Coronary artery (tissue), 2 donors: Measurements from ENCODE around the gene RTL9.
"Not testable (repeated sequence)": the region's sequence is repeated elsewhere in the genome, so short reads cannot be mapped to it uniquely, and the experiment has no call there.

Experiments used
- DNase-seq: peaks from one replicate; pipeline ENCODE4 v3.0.0-alpha.2; 2017; ENCODE audit warnings: low spot score
- H3K27ac ChIP-seq, 2 donors: fragments of 200-600 bp; sonication (generic); one replicate each; pipeline ENCODE4 v1.5.1; 2016 to 2019
- H3K4me3 ChIP-seq: fragments of 200-600 bp; sonication (generic); 2 replicates; pipeline ENCODE4 v1.5.1; 2016; ENCODE audit warnings: mild to moderate bottlenecking, moderate library complexity
- TF ChIP-seq, protein P1 (sequence below): fragments of 200-600 bp; sonication (generic); IDR thresholded peaks from one replicate; pipeline ENCODE4 v1.5.1; 2019; ENCODE audit warnings: antibody characterized with exemption

RTL9 gene

DNA sequence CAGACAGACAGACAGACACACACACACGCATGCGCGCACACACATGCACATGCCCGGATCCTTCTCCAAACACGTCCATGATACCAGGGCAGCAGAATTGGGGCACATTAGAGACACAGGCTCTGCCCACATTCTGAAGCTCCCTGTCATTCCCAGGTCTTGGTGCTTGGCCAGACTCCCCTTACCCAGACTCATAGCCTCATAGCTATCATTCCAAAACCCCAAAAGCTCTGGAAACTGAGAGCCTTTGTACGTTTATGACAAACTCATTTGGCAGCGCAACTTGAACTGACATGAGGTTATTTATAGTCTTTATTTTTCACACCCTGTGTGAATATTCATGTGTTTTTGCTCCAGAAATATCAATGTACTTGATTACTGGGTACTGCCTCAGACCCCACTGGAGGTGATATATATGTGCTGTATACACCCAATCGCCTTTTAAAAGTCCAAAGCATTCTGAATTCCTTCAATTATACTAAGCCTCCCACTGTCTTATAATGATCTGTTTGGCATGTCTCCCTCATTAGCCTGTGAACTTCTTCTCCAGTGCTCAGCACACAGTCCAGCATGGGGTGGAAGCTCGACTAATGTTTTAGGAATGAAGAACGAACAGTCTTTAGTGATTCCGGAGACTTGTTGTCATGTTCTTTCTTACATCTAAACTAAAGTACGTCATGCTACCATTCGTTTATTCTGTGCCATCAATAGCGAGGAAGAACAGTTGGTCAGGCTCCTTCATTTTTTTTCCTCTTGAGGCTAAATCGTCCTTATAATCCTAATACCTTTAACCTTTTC is 45.0 kb downstream of the RTL9 start:
- Histone ChIP-seq H3K4me3 (no peak overlapping the region), H3K27ac (no peak overlapping the region)
- no peak for DNase-seq
- TF ChIP-seq, protein P1, sequence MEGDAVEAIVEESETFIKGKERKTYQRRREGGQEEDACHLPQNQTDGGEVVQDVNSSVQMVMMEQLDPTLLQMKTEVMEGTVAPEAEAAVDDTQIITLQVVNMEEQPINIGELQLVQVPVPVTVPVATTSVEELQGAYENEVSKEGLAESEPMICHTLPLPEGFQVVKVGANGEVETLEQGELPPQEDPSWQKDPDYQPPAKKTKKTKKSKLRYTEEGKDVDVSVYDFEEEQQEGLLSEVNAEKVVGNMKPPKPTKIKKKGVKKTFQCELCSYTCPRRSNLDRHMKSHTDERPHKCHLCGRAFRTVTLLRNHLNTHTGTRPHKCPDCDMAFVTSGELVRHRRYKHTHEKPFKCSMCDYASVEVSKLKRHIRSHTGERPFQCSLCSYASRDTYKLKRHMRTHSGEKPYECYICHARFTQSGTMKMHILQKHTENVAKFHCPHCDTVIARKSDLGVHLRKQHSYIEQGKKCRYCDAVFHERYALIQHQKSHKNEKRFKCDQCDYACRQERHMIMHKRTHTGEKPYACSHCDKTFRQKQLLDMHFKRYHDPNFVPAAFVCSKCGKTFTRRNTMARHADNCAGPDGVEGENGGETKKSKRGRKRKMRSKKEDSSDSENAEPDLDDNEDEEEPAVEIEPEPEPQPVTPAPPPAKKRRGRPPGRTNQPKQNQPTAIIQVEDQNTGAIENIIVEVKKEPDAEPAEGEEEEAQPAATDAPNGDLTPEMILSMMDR = no peak

DNA sequence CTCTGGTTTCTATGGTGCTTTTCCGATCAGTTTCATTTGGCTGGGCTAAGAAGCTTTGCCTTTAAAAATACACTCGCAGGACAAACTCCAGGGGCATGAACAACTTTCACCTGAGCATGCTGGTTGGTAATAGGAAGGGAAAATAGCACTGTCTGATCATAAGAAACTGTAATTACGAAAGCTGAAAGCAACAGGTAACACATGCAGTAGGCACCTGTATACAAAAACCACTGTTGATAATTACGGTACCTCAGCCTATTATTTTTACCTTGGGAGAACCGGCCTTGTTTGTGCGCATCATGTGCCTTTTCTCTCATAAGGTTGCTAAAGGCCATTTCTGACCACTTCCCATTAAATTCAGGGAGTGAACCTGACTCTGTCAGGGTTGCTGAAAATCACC is 45.7 kb downstream of the RTL9 start:
- Histone ChIP-seq H3K4me3 (no peak overlapping the region), H3K27ac (no peak overlapping the region)
- TF ChIP-seq, protein P1 = no peak
- DNase-seq = no peak

DNA sequence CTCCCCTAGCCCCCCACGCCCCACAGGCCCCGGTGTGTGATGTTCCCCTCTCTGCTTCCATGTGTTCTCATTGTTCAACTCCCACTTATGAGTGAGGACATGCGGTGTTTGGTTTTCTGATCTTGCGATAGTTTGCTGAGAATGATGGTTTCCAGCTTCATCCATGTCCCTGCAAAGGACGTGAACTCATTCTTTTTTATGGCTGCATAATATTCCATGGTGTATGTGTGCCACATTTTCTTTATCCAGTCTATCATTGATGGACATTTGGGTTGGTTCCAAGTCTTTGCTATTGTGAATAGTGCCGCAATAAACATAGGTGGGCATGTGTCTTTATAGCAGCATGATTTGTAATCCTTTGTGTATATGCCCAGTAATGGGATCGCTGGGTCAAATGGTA is 47.6 kb downstream of the RTL9 start:
- not testable (repeated sequence) for H3K4me3 ChIP-seq, DNase-seq

DNA sequence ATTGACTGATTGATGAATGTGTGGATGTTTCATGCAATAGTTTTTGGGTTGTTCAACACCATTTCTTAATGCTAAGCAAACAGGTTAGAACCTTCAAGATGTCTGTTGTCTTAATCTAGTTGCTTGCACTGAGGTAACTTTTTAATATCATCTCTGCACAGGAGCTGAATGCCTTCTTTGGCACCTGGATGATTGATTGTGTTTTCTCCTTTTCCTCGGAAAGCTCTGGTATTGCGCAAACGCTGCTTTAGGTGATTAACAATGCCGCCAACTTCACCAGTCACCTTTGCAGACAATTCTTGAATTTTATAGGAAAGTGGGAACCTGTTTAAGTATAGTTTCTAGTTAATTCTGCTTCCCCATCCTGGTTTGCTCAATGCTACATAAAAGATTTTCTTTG is 48.2 kb downstream of the RTL9 start:
- H3K27ac ChIP-seq = no peak overlapping the region
- TF ChIP-seq, protein P1 = no peak
- DNase-seq = no peak
- no peak overlapping the region for H3K4me3 ChIP-seq

More for the DNA sequence above, 47.6 kb downstream of the RTL9 start:
- not testable (repeated sequence) for H3K27ac ChIP-seq

DNA sequence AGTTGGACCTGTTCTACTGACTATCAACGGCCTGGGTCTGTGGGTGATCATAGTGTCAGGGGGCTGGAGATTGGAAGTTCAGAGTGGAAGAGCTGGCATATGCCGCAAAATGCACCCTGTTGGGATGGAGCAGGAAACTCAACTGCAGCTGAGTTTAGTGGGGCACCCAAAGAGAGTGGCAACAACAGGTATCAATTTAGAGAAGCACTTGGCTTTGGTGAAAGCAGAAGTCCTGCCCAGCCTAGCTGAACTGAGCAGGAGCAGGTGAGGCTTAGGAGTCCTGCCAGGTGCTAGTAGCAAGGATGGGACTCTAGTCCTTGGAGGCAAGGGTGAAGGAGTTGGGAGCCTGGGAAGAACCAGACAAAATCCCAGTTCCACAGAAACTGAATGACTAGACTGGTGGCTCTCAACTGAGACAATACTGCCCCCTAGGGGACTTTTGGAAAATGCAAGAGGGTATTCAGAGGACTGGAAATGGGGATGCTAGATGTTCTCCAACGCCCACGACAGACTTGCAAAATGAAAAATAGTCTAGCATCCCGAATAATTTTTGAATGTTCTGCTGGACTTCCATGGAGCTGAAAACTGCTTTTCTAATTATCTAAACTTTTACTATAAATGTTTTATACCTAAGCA is 49.4 kb downstream of the RTL9 start:
- Histone ChIP-seq H3K4me3 (no peak overlapping the region), H3K27ac (no peak overlapping the region)
- no peak for DNase-seq
- TF ChIP-seq, protein P1 = peak; percentile 60
